BLaER1 treated with 17β-estradiol and CSF1 and Interleukin-3, amounts not matched to agents 10 nM and 100 nM (cell line): ENCODE results near the gene FBXL13.
"Not testable (repeated sequence)": the region's sequence is repeated elsewhere in the genome, so short reads cannot be mapped to it uniquely, and the experiment has no call there.

Experiments
- H3K27ac ChIP-seq, 11 experiments: shearing (Covaris generic); formaldehyde crosslinking; 2 replicates each; pipeline ENCODE4 v1.8.1; 2022
- H3K27me3 ChIP-seq, 11 experiments: shearing (Covaris generic); formaldehyde crosslinking; 2 replicates each; pipeline ENCODE4 v1.8.1; 2022
- H3K36me3 ChIP-seq, 11 experiments: shearing (Covaris generic); formaldehyde crosslinking; 2 replicates each; pipeline ENCODE4 v1.8.1; 2022
- H3K4me1 ChIP-seq, 10 experiments: shearing (Covaris generic); formaldehyde crosslinking; 2 replicates each; pipeline ENCODE4 v1.8.1; 2022
- H3K4me2 ChIP-seq, 11 experiments: shearing (Covaris generic); formaldehyde crosslinking; 2 replicates each; pipeline ENCODE4 v1.8.1; 2022
- H3K4me3 ChIP-seq, 10 experiments: shearing (Covaris generic); formaldehyde crosslinking; 2 replicates each; pipeline ENCODE4 v1.8.1; 2022
- H3K9ac ChIP-seq, 11 experiments: shearing (Covaris generic); formaldehyde crosslinking; 2 replicates each; pipeline ENCODE4 v1.8.1; 2022
- H3K9me3 ChIP-seq, 11 experiments: shearing (Covaris generic); formaldehyde crosslinking; replicated peaks in 1 of 11; 2 replicates each; pipeline ENCODE4 v1.8.1; 2022
- H4K20me1 ChIP-seq, 11 experiments: shearing (Covaris generic); formaldehyde crosslinking; 2 replicates each; pipeline ENCODE4 v1.8.1; 2022
- Cebpa-rat ChIP-seq, 11 experiments: shearing (Covaris generic); IDR thresholded peaks; 2 replicates each; pipeline ENCODE4 v1.8.1; 2022

Gene FBXL13

GRCh38 chr7:102859799-102860125, 214.8 kb downstream of the FBXL13 start:
- Histone ChIP-seq H3K9ac (no peak overlapping the region), H4K20me1 (no peaks in the 10 kb centered on the region), H3K27ac (no peak overlapping the region), H3K4me1 (no peaks in the 10 kb centered on the region), H3K4me2 (no peak overlapping the region), H3K9me3 (peaks cover 0 to 10% (median 0%) of the 10 kb centered on the region in 11 experiments; a peak in 2 of 22 replicates), H3K27me3 (no peaks in the 10 kb centered on the region), H3K36me3 (no peaks in the 10 kb centered on the region), H3K4me3 (no peak overlapping the region)
- no peak for TF ChIP-seq Cebpa-rat (IDR thresholded peaks at IDR 0.05)

DNA sequence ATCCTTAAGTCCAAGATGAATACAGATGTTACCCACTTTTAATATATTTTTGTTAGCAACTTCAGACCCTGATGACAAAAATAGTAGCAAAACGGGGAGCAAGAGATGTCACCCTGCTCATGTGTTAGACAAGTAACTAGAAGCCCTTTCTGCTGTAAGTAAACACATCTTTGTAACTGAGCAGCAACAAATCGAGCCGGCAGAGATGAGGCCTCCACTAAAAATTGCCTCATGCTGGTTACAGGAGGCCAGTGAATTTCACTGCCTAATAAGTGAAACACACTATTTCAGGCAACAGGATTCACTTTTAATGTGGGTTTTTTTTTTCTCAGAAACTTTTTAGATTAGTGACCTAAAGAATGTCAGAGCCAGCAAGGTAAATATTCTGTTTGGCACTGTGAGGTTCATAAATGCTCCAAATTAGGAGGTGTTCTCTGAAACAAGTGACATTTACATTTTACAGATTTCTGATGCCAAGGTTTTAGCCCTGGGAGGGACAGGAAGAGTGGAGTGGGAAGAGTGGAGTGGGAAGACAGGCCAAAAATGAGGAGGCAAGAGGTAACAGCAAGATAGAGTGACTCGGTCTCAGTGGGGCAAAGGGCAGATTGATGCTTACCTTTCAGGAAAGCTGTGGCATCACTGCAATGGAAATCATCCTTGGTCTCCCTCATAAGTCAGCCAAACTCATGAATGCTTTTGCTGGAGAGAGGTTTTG, 215.4 kb downstream of the FBXL13 start:
- H3K27ac ChIP-seq, result no peak overlapping the region
- H3K27me3 ChIP-seq, result no peaks in the 10 kb centered on the region
- no peaks in the 10 kb centered on the region for H4K20me1 ChIP-seq
- no peaks in the 10 kb centered on the region for H3K4me1 ChIP-seq
- no peak overlapping the region for H3K4me3 ChIP-seq
- H3K9ac ChIP-seq, result no peak overlapping the region
- no peaks in the 10 kb centered on the region for H3K36me3 ChIP-seq
- TF ChIP-seq Cebpa-rat (IDR thresholded peaks at IDR 0.05), result no peak
- H3K9me3 ChIP-seq, result peaks cover 0 to 10% (median 0%) of the 10 kb centered on the region in 11 experiments; a peak in 2 of 22 replicates
- no peak overlapping the region for H3K4me2 ChIP-seq

- TF ChIP-seq Cebpa-rat (IDR thresholded peaks at IDR 0.05), result no peak
- Histone ChIP-seq H3K4me1 (no peaks in the 10 kb centered on the region), H3K27ac (no peak overlapping the region), H3K27me3 (no peaks in the 10 kb centered on the region), H3K4me3 (no peak overlapping the region), H3K9ac (no peak overlapping the region), H3K9me3 (peaks cover 0 to 17% (median 7%) of the 10 kb centered on the region in 11 experiments; a peak in 13 of 22 replicates), H3K4me2 (no peak overlapping the region), H3K36me3 (no peaks in the 10 kb centered on the region; a peak in 1 of 22 replicates), H4K20me1 (no peaks in the 10 kb centered on the region)
These were observed 218.6 kb downstream of the FBXL13 start for GRCh38 chr7:102856036-102856435.

DNA sequence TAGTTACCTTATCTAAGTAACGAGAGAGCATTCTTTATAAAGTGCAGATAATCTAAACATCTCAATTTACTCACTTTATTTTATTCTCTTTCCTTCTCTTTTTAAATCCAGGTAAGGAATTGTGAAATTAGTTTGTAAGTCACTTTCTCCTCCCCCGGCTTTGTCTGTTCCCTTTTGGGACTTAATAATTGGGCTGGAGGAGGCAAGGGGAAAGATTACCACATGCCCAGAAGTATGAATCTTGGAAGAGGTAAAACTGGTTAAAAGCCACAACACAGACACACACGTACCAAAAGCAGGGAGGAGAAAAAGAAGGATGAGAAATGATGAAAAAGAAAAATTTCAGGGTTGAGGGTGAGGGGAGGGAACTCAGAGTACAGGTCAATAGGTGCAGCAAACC, 225.1 kb downstream of the FBXL13 start:
- peaks cover 0 to 4% (median 2%) of the 10 kb centered on the region in 10 experiments; a peak in 16 of 20 replicates for H3K4me1 ChIP-seq
- H3K4me2 ChIP-seq, result no peak overlapping the region
- no peak overlapping the region for H3K4me3 ChIP-seq
- no peaks in the 10 kb centered on the region for H4K20me1 ChIP-seq
- H3K27me3 ChIP-seq, result no peaks in the 10 kb centered on the region
- H3K27ac ChIP-seq, result no peak overlapping the region
- H3K36me3 ChIP-seq, result no peaks in the 10 kb centered on the region; a peak in 1 of 22 replicates
- TF ChIP-seq Cebpa-rat (IDR thresholded peaks at IDR 0.05), result no peak
- H3K9me3 ChIP-seq, result peaks cover 0 to 9% (median 7%) of the 10 kb centered on the region in 11 experiments; a peak in 13 of 22 replicates
- H3K9ac ChIP-seq, result no peak overlapping the region

DNA sequence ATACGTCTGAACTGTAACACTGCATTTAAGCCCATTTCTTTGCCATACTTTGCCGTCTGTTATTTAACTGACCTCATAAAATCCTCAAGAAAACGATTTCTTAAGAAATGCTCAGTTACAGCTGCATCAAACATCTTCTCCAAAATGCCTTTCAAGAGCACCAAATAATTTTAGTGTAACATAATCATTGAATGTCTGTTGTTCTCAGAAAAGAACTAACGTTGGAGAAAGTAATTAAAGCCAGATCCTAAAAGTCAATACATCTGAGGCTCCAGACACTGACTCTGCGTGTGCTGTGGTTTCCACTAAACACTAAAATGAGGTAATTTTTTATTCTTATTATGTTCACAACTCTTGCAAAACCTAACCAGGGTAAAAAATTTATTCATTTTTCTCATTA, 225.5 kb downstream of the FBXL13 start:
- Histone ChIP-seq H3K27ac (no peak overlapping the region), H3K9ac (no peak overlapping the region), H3K9me3 (peaks cover 0 to 9% (median 7%) of the 10 kb centered on the region in 11 experiments; a peak in 13 of 22 replicates), H3K27me3 (no peaks in the 10 kb centered on the region), H3K4me2 (no peak overlapping the region), H3K4me3 (no peak overlapping the region), H3K36me3 (no peaks in the 10 kb centered on the region; a peak in 1 of 22 replicates), H3K4me1 (peaks cover 0 to 9% (median 6%) of the 10 kb centered on the region in 10 experiments; a peak in 19 of 20 replicates), H4K20me1 (no peaks in the 10 kb centered on the region)
- TF ChIP-seq Cebpa-rat (IDR thresholded peaks at IDR 0.05), result no peak

DNA sequence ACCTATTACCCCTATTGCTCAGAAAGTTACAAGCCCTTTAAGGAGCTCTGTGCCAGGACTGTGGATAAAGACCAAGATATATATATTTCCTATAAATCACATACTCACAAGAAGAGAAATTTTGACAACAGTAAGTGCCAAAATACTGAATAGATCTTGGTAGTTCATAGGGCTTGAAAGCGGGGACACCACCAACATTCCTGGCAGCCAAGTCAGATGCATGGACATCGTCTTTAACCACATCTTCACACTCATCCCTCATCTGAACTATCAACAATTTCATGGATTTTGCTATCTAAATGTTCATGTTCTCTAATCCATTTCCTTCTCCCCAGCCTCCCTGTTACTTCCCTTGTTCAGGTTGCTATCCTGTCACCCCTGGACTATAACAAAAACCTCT, 229.2 kb downstream of the FBXL13 start:
- no peak for TF ChIP-seq Cebpa-rat (IDR thresholded peaks at IDR 0.05)
- Histone ChIP-seq H3K27ac (no peak overlapping the region), H3K36me3 (no peaks in the 10 kb centered on the region), H3K9ac (no peak overlapping the region), H3K4me1 (peaks cover 7 to 23% (median 15%) of the 10 kb centered on the region in 10 experiments), H3K27me3 (no peaks in the 10 kb centered on the region), H4K20me1 (no peaks in the 10 kb centered on the region), H3K4me2 (no peak overlapping the region), H3K9me3 (no peaks in the 10 kb centered on the region), H3K4me3 (no peak overlapping the region)

DNA sequence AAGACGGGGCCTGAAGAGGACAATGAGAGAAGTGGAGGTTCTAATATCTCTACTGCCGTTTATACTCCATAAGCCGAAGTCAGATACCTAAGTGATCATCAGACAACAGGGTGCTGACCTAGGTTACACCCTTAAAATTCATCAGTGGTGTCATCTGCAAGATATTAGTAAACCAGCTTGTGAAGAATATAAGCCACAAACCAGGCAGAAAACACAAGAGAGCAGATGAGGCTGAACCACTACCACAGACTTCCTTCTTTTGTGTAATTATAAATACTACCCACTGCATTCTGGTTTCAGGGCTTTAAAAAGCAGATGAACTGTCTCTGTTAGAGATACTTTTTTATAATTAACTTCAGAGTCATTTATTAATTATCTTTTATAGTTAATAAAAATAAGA, 230.7 kb downstream of the FBXL13 start:
- no peaks in the 10 kb centered on the region for H3K36me3 ChIP-seq
- no peak for TF ChIP-seq Cebpa-rat (IDR thresholded peaks at IDR 0.05)
- no peaks in the 10 kb centered on the region for H4K20me1 ChIP-seq
- peak overlapping the region; percentile 14 to 70 (median 57); a peak in 21 of 22 replicates for H3K4me2 ChIP-seq
- H3K9me3 ChIP-seq, result no peaks in the 10 kb centered on the region
- H3K27me3 ChIP-seq, result no peaks in the 10 kb centered on the region
- no peak overlapping the region for H3K4me3 ChIP-seq
- peaks cover 7 to 23% (median 15%) of the 10 kb centered on the region in 10 experiments for H3K4me1 ChIP-seq
- H3K27ac ChIP-seq, result peak overlapping the region in 1 of 11 experiments; percentile 2; a peak in 2 of 22 replicates
- no peak overlapping the region for H3K9ac ChIP-seq

- Histone ChIP-seq H3K27ac (no peak overlapping the region), H3K4me2 (no peak overlapping the region), H3K9ac (no peak overlapping the region), H4K20me1 (no peaks in the 10 kb centered on the region), H3K27me3 (no peaks in the 10 kb centered on the region), H3K9me3 (no peaks in the 10 kb centered on the region), H3K4me3 (no peak overlapping the region), H3K36me3 (no peaks in the 10 kb centered on the region), H3K4me1 (peaks cover 7 to 23% (median 15%) of the 10 kb centered on the region in 10 experiments)
- no peak for TF ChIP-seq Cebpa-rat (IDR thresholded peaks at IDR 0.05)
These were observed 232.3 kb downstream of the FBXL13 start for GRCh38 chr7:102842284-102842683.

- Histone ChIP-seq H3K27me3 (no peaks in the 10 kb centered on the region), H3K4me3 (no peak overlapping the region), H3K4me1 (peaks cover 7 to 23% (median 15%) of the 10 kb centered on the region in 10 experiments), H4K20me1 (no peaks in the 10 kb centered on the region), H3K9me3 (no peaks in the 10 kb centered on the region), H3K36me3 (no peaks in the 10 kb centered on the region), H3K9ac (no peak overlapping the region), H3K4me2 (0 out of 22 replicates have a peak overlapping the region, but pooled peaks of 1 of the 11 experiments have one; percentile 14), H3K27ac (no peak overlapping the region)
- TF ChIP-seq Cebpa-rat (IDR thresholded peaks at IDR 0.05), result no peak
These were observed 233.3 kb downstream of the FBXL13 start for GRCh38 chr7:102841290-102841689.

- Histone ChIP-seq H3K9ac (no peak overlapping the region), H3K9me3 (no peaks in the 10 kb centered on the region), H3K27ac (no peak overlapping the region), H3K27me3 (no peaks in the 10 kb centered on the region), H4K20me1 (no peaks in the 10 kb centered on the region), H3K4me3 (no peak overlapping the region), H3K4me1 (peaks cover 7 to 23% (median 16%) of the 10 kb centered on the region in 10 experiments), H3K4me2 (no peak overlapping the region), H3K36me3 (no peaks in the 10 kb centered on the region)
- TF ChIP-seq Cebpa-rat (IDR thresholded peaks at IDR 0.05), result no peak
These were observed 234.2 kb downstream of the FBXL13 start for GRCh38 chr7:102840404-102840803.

- H3K27me3 ChIP-seq, H3K9ac ChIP-seq, H3K4me3 ChIP-seq, H3K4me2 ChIP-seq, H4K20me1 ChIP-seq, H3K36me3 ChIP-seq, H3K27ac ChIP-seq, H3K9me3 ChIP-seq: not testable (repeated sequence)
- H3K4me1 ChIP-seq, result peaks cover 4 to 20% (median 9%) of the 10 kb centered on the region in 10 experiments
These were observed 236.0 kb downstream of the FBXL13 start for GRCh38 chr7:102838572-102839101.
